Endothelial cell of umbilical vein (primary cell): Measurements from ENCODE around the gene FGF12.

ENCODE experiments used
- FOS ChIP-seq: IDR thresholded peaks from 2 replicates; pipeline ENCODE4 v1.6.1; 2011; ENCODE audit warnings: mild to moderate bottlenecking, low read length, moderate library complexity, borderline replicate concordance; ENCODE audit not compliant: insufficient read depth
- GATA2 ChIP-seq: IDR thresholded peaks from 2 replicates; pipeline ENCODE4 v1.7.0; 2011; ENCODE audit warnings: low read depth, mild to moderate bottlenecking, moderate library complexity, mixed read lengths, low read length; ENCODE audit not compliant: insufficient read length, insufficient read depth
- JUN ChIP-seq: IDR thresholded peaks from 2 replicates; pipeline ENCODE4 v1.6.1; 2011; ENCODE audit warnings: borderline replicate concordance, low read depth; ENCODE audit not compliant: insufficient read length, insufficient read depth
- POLR2A ChIP-seq: IDR thresholded peaks from 2 replicates; pipeline ENCODE4 v1.6.1; 2012; ENCODE audit warnings: low read depth, mild to moderate bottlenecking, control low read depth, low read length
- POLR2AphosphoS5 ChIP-seq: IDR thresholded peaks from 2 replicates; pipeline ENCODE4 v1.6.1; 2012; ENCODE audit warnings: low read depth, mild to moderate bottlenecking, control low read depth, low read length, moderate library complexity; ENCODE audit not compliant: insufficient read depth
- TF ChIP-seq, protein P1 (sequence below), 2 donors: IDR thresholded peaks; 1 replicate in 1 of 2; 2 replicates in 1 of 2; pipeline ENCODE4 v1.5.1; 2011; ENCODE audit warnings: low read length in 2 of 2, mild to moderate bottlenecking in 2 of 2, moderate library complexity in 2 of 2, control low read depth in 1 of 2, inconsistent platforms in 1 of 2, low read depth in 1 of 2; ENCODE audit not compliant: insufficient read depth in 1 of 2; ENCODE audit errors: extremely low read depth in 1 of 2
- TF ChIP-seq, protein P2 (sequence below): IDR thresholded peaks from 2 replicates; pipeline ENCODE4 v1.6.1; 2011; ENCODE audit not compliant: insufficient read depth, insufficient read length

DNA sequence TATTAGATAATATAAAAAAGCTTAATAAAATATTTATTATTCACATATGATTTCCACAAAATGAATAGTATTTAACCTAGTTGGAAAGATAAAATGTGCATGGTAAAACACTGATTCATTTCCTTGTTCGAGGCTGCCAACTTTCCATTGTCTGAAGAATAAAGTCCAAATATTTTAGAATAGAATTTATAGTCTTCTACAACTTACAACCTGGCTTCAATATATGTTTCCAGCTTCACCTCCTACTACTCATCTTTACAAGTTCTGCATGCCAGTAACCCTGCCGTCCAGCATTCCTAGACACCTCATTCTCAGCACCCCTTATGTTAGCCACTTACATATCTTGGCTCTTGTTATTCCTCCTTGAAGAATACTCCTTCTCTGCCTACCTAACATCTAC lies 244.5 kb downstream of the FGF12 start:
- TF ChIP-seq, protein P1, sequence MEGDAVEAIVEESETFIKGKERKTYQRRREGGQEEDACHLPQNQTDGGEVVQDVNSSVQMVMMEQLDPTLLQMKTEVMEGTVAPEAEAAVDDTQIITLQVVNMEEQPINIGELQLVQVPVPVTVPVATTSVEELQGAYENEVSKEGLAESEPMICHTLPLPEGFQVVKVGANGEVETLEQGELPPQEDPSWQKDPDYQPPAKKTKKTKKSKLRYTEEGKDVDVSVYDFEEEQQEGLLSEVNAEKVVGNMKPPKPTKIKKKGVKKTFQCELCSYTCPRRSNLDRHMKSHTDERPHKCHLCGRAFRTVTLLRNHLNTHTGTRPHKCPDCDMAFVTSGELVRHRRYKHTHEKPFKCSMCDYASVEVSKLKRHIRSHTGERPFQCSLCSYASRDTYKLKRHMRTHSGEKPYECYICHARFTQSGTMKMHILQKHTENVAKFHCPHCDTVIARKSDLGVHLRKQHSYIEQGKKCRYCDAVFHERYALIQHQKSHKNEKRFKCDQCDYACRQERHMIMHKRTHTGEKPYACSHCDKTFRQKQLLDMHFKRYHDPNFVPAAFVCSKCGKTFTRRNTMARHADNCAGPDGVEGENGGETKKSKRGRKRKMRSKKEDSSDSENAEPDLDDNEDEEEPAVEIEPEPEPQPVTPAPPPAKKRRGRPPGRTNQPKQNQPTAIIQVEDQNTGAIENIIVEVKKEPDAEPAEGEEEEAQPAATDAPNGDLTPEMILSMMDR (IDR thresholded peaks at IDR 0.05; ENCODE audit: extremely low read depth in 1 of 2, insufficient read depth in 1 of 2, low read depth in 1 of 2, low read length in 2 of 2): no peak
- TF ChIP-seq JUN: peak; percentile 42
- no peak for TF ChIP-seq POLR2AphosphoS5
- peak; percentile 29 for TF ChIP-seq FOS
- TF ChIP-seq POLR2A: no peak
- TF ChIP-seq GATA2: no peak
- TF ChIP-seq, protein P2, sequence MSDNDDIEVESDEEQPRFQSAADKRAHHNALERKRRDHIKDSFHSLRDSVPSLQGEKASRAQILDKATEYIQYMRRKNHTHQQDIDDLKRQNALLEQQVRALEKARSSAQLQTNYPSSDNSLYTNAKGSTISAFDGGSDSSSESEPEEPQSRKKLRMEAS: no peak
